T-helper 9 cell (primary cell): Measurements from ENCODE around the gene SIPA1.
A peak's percentile ranks its signal among the peaks of the same experiment; 100 is the strongest.

Source experiments
- DNase-seq: peaks from one replicate; pipeline ENCODE4 v3.0.0-alpha.2; 2020

SIPA1 gene

DNA sequence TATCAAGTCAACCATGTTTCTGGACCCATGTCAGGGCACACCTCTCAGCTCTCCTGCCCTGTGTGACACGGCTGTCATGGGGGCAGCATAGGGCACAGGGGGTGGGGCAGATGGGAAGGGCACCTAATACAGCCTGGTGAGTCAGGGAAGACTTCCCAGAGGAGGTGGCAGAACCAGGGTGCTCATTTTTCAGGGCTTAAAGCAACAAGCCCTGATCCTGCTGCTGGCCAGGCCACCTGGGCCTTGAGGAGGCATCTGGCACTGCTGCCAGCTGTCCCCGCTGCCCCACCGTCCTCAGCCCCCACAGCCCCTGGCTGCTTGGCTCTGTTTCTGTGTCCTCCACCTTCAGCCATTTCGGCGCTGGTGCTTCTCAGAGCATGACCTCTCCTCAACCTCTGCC is 28.2 kb upstream of the SIPA1 start:
- no peak for DNase-seq

DNA sequence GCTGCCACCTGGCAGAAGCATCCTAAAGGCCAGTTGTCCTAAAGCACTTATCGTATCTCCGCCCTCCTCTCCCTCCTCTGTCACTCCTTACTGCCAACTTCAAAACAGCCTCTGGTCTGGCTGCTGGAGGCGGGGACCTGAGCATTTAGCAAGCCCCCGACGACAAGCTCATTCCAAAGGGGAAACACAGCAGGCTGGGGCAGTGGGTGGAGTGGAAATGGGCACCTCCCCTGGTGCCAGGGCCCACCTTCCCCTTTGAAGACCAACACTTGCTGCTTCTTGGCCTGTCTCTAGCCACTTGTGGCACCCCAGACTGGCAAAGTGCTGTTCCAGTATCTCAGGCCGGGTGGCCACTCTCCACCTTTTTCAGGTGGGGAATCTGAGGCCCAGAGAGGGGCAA is 27.5 kb upstream of the SIPA1 start:
- DNase-seq: no peak

DNA sequence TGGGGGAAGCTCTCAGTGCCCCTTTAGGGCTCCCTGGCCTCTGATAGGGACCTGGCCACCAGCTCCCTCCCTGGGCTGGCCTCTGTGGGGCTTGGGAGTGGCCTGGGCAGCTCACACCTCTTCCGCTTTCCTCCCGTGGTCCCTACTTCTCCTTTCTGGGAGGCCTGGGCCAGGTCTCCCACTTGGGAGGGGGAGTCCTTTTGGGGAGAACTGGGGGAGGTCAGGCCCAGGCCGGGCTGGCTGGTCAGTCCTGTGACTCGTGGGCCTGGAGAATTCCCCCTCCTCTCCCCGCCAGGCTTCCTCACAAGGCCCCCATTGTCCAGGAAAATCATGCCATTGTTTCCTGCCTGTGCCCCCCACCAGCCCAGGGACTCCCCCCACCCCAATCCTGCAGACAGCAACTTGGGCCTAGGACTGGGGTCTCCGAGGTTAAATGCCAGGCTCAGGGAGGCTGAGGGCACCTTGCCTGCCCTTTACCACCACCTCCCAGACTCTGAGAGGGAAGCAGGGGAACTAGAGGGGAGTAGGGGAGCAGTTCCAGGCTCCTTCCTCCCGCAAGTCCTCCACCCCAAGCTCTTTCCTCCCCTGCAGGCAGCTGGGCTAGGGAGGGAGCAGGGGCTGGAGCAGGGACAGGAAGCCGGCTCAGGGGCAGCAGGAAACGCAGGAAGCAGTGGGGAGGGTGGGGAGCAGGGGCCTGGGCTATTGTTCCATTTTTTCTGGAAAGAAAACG is 26.7 kb upstream of the SIPA1 start:
- DNase-seq: no peak

GRCh38 chr11:65611758-65612603 is 25.9 kb upstream of the SIPA1 start:
- no peak for DNase-seq

- no peak for DNase-seq
These were observed 25.2 kb upstream of the SIPA1 start for GRCh38 chr11:65612691-65613090.

DNA sequence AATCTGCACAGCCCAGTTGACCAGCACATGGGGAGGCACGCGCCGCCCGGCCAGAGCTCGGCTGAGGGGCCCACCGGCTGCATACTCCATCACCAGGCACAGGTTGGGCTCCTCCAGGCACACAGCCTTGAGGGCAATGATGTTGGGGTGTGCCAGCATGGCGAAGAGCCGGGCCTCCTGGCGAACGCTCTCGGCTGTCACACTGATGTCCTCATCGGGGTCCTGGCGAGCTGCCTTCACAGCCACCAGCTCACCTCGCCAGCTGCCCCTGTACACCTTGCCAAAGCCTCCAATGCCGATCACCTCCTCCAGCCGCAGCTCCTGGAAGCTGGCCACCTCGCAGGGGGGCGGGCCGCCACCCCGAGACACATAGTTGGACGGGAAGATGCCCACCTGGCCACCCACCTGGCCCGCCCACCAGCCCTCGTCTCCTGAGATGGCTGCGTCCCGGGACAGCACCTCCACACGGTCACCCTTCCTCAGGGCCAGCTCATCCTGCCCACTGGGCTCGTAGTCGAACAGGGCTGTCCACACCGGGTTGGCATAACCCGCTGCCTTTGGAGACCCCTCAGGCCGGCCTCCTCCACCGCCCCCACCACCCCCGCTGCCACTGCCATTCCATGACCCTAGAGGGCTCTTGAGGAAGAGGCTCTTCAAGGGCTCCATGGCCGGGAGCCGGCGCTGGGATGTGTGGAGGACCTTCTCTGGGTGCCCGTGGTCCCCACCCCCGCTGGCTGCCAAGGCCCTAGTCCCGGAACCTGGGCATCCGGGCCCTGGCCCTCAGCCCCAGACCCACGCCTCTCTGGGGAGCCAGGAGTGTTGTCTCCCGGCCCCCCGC is 24.6 kb upstream of the SIPA1 start:
- no peak for DNase-seq

DNA sequence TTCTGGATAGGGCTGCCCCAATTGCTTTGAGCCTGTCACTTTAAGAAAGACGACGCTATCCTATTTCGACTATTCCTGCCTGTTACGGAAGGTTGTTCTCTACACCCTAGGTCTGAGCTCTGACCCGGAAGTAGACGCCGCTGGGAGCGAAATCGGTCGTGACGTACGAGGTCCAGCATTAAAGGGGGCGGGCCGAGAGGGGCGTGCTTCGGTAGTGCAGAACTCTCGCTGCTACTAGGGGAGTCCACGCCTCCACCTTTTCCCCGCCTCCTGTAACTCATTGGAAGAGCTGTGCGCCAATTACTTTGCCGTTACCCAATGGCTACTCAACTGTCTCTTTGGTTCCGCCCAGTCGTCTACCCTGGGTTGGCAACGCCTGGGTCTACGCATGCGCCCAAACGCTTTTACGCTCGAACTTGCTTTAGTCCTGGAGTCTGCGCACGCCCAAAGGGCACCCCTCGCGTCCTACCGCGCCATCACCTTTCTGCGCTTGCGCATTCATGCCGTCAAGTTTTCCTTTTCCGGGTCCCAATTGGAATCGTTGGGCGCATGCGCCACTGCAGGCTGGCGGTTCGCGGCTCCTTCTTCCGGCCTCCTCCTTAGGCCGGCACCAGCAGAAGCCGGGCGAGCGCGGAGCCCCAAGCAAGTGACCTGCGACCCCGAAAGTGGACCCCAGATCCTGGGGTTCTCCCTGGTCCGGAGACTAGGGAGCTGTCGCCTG is 22.5 kb upstream of the SIPA1 start, which contains the start of gene PCNX3:
PCNX3 (plus strand) TSS at position 548 of the 721 bp plus-strand sequence. CDS start 536 bp downstream, outside the sequence.
- DNase-seq: peak; percentile 99

- DNase-seq: no peak
These were observed 21.8 kb upstream of the SIPA1 start for GRCh38 chr11:65615950-65616574.

DNA sequence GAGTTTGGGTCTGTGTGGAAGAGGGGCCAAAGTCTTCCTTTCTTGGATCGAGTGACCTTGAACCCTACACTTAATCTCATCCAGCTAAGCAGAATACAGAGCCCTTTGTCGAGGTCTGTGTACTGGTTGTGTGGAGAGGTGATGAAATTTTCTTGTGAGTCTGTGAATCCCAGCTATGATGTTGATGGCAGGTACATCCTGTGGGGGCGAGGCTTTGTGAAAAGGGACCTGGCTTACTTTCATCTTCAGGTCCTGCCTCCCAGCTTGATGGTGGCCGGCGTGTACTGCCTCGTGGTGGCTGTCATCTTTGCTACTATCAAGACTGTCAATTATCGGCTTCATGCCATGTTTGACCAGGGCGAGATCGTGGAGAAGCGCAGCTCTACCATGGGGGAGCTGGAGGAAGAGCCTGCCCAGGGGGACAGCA is 21.3 kb upstream of the SIPA1 start:
- no peak for DNase-seq

- no peak for DNase-seq
These were observed 20.6 kb upstream of the SIPA1 start for GRCh38 chr11:65617136-65617850.

DNA sequence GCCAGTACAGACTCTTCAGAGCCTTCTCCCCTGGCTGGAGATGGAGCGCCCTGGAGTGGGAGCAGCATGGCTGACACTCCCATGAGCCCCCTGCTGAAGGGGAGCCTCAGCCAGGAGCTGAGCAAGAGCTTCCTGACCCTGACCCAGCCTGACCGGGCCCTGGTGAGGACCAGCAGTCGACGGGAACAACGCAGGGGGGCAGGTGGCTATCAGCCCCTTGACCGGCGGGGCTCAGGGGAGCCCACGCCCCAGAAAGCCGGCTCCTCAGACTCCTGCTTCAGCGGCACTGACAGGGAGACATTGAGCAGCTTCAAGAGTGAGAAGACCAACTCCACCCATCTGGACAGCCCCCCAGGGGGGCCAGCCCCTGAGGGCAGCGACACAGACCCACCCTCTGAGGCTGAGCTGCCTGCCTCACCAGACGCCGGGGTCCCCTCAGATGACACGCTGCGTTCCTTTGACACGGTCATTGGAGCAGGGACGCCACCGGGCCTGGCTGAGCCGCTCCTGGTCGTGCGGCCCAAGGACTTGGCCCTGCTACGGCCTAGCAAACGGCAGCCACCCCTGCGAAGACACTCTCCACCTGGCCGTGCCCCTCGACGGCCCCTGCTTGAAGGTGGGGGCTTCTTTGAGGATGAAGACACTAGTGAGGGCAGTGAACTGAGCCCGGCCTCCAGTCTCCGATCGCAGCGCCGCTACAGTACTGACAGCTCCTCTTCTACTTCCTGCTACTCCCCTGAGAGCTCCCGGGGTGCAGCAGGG is 19.7 kb upstream of the SIPA1 start:
- DNase-seq: no peak

DNA sequence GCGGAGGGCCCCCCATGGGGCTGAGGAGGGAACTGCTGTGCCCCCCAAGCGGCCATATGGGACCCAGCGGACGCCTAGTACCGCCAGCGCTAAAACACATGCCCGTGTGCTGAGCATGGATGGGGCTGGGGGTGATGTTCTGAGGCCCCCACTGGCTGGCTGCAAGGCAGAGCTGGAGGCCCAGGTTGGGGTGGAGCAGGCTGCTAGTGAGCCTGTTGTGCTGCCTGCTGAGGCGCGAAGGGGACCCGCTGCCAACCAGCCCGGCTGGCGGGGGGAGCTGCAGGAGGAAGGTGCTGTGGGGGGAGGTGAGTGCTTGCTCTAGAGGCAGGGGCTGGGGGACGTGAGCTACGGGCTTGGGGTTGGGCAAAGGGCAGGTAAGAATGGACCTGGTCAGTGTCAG is 19.1 kb upstream of the SIPA1 start:
- no peak for DNase-seq

GRCh38 chr11:65619281-65619928 is 18.5 kb upstream of the SIPA1 start:
- DNase-seq: no peak

- DNase-seq: no peak
These were observed 17.2 kb upstream of the SIPA1 start for GRCh38 chr11:65620666-65621065.

- no peak for DNase-seq
These were observed 16.4 kb upstream of the SIPA1 start for GRCh38 chr11:65621460-65621859.

DNA sequence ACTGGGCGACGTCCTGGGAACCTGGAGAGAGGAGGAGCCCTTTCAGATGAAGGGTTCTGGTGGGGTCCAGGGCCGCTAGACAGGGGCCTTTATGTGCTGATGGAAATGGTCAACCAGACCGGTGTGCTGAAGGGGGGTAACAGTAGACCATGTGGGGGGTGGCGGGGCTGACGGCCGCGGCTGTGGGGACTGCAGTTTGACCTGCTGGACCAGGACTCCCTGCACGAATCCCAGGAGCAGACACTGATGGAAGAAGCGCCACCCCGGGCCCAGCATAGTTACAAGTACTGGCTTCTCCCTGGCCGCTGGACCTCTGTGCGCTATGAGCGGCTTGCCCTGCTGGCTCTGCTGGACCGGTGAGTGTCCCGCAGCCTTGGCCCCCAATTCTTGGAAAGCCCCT is 15.9 kb upstream of the SIPA1 start:
- DNase-seq: no peak

- DNase-seq: no peak
These were observed 14.7 kb upstream of the SIPA1 start for GRCh38 chr11:65623177-65623576.

- no peak for DNase-seq
These were observed 13.9 kb upstream of the SIPA1 start for GRCh38 chr11:65623852-65624616.
